Measurements from ENCODE around the gene NAT10. TPM values are rescaled to one million over a fixed set of nuclear protein-coding genes. Genes with fewer than 3 reads are reported as not detected.

Gene NAT10
- total and polyA plus RNA-seq, 2 experiments from 2014 or later, result 44.1 to 58.8 TPM

DNA sequence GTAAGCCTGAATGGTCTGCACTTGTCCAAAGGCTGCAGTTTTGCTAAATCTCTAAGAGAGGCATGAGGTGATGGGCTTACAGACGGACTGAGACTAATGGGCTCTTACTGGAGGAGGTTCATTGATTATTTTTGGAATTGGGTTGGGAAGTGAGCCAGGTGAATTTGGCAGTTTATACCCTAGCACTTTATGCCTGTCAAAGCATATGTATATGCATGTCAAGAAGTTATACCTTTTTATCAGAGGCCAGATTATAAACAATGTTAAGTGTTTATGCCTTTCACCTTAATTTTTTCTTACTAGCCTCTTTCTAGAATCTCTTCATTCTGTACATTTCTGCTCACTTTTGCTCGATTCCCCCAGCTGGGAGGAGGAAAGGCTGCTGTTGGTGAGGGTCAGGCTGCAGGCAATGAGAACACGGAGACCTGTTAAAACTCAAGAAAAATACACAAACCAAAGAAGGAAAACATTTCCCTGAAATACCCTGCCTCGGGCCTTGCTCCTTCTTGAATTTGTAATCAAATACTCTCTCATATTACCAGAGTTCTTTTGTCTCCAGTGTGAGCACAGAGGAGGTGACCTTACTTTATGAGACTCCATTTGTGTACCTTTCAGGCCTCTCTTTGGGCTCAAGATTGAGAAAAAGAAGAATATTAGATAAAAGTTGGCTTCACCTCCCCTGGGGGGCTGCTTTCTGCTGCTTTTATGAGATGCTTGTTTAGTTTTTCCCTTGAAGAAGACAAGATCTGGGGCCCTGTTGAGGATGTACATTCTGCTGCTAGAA, 19.6 kb downstream of the NAT10 start:
- H3F3A ChIP-seq (replicated peaks; ENCODE audit: low read depth), result no peaks in the 10 kb centered on the region
- no peak overlapping the region for H2AFZ ChIP-seq
- no peak overlapping the region for H3K4me2 ChIP-seq
- H3K4me1 ChIP-seq (ENCODE audit: insufficient read depth), result no peaks in the 10 kb centered on the region
- H3K36me3 Mint-ChIP-seq (ENCODE audit: low read depth), result peaks cover 91% of the 10 kb centered on the region
- peaks cover 11% of the 10 kb centered on the region; the same call in 1 of the 2 replicates for H4K20me1 ChIP-seq (replicated peaks; ENCODE audit: insufficient read depth)
- H3K4me3 ChIP-seq, result no peak overlapping the region
- H3K79me2 ChIP-seq (replicated peaks; ENCODE audit: insufficient read depth), result no peaks in the 10 kb centered on the region
- peaks cover 1% of the 10 kb centered on the region for H3K27me3 Mint-ChIP-seq (ENCODE audit: insufficient read depth, low read depth, poor library complexity)
- no peaks in the 10 kb centered on the region for H3K27me3 ChIP-seq (ENCODE audit: insufficient read depth)
- no peaks in the 10 kb centered on the region for H3K4me1 Mint-ChIP-seq
- H3K9me2 ChIP-seq (ENCODE audit: insufficient read depth), result no peaks in the 10 kb centered on the region
- no peak for ATAC-seq
- H3K27ac Mint-ChIP-seq, result 0 out of 2 replicates have a peak overlapping the region, but pooled peaks have one; percentile 31
- no peaks in the 10 kb centered on the region for H3K9me3 Mint-ChIP-seq
- no peak overlapping the region for H3K4me3 Mint-ChIP-seq
- no peak for DNase-seq (ENCODE audit: low spot score)
- TF ChIP-seq EZH2 (IDR thresholded peaks at IDR 0.05; ENCODE audit: low read depth, unreplicated experiment), result no peak
- TF ChIP-seq ZNF462 (CRISPR knock-in tag; IDR thresholded peaks at IDR 0.05), result no peak
- no peak for TF ChIP-seq EZH2phosphoT487 (IDR thresholded peaks at IDR 0.05; ENCODE audit: unreplicated experiment)
- no peak for TF ChIP-seq ZNF331 (CRISPR knock-in tag; IDR thresholded peaks at IDR 0.05; ENCODE audit: low read depth)
- TF ChIP-seq POLR2AphosphoS5 (IDR thresholded peaks at IDR 0.05; ENCODE audit: low read depth), result no peak
- no peak for TF ChIP-seq ETS1 (IDR thresholded peaks at IDR 0.05)
- TF ChIP-seq CREB1 (CRISPR knock-in tag; IDR thresholded peaks at IDR 0.05; ENCODE audit: low read depth), result no peak
- no peak for TF ChIP-seq NANOG (IDR thresholded peaks at IDR 0.05; ENCODE audit: borderline replicate concordance)
- TF ChIP-seq, protein P1, sequence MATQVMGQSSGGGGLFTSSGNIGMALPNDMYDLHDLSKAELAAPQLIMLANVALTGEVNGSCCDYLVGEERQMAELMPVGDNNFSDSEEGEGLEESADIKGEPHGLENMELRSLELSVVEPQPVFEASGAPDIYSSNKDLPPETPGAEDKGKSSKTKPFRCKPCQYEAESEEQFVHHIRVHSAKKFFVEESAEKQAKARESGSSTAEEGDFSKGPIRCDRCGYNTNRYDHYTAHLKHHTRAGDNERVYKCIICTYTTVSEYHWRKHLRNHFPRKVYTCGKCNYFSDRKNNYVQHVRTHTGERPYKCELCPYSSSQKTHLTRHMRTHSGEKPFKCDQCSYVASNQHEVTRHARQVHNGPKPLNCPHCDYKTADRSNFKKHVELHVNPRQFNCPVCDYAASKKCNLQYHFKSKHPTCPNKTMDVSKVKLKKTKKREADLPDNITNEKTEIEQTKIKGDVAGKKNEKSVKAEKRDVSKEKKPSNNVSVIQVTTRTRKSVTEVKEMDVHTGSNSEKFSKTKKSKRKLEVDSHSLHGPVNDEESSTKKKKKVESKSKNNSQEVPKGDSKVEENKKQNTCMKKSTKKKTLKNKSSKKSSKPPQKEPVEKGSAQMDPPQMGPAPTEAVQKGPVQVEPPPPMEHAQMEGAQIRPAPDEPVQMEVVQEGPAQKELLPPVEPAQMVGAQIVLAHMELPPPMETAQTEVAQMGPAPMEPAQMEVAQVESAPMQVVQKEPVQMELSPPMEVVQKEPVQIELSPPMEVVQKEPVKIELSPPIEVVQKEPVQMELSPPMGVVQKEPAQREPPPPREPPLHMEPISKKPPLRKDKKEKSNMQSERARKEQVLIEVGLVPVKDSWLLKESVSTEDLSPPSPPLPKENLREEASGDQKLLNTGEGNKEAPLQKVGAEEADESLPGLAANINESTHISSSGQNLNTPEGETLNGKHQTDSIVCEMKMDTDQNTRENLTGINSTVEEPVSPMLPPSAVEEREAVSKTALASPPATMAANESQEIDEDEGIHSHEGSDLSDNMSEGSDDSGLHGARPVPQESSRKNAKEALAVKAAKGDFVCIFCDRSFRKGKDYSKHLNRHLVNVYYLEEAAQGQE (IDR thresholded peaks at IDR 0.05; ENCODE audit: unreplicated experiment), result no peak
- no peak for TF ChIP-seq STAT1 (IDR thresholded peaks at IDR 0.05; ENCODE audit: unreplicated experiment)
- TF ChIP-seq ZNF114 (CRISPR knock-in tag; IDR thresholded peaks at IDR 0.05), result no peak
- no peak for TF ChIP-seq JUNB (IDR thresholded peaks at IDR 0.05; ENCODE audit: unreplicated experiment)
- TF ChIP-seq, protein P2, sequence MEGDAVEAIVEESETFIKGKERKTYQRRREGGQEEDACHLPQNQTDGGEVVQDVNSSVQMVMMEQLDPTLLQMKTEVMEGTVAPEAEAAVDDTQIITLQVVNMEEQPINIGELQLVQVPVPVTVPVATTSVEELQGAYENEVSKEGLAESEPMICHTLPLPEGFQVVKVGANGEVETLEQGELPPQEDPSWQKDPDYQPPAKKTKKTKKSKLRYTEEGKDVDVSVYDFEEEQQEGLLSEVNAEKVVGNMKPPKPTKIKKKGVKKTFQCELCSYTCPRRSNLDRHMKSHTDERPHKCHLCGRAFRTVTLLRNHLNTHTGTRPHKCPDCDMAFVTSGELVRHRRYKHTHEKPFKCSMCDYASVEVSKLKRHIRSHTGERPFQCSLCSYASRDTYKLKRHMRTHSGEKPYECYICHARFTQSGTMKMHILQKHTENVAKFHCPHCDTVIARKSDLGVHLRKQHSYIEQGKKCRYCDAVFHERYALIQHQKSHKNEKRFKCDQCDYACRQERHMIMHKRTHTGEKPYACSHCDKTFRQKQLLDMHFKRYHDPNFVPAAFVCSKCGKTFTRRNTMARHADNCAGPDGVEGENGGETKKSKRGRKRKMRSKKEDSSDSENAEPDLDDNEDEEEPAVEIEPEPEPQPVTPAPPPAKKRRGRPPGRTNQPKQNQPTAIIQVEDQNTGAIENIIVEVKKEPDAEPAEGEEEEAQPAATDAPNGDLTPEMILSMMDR (conservative IDR thresholded peaks at IDR 0.05; ENCODE audit: low read depth in 2 of 2), result no peak
- peaks cover 79% of the 10 kb centered on the region for H3K36me3 ChIP-seq (ENCODE audit: insufficient read depth)
- H3K27ac ChIP-seq (ENCODE audit: low read depth), result no peak overlapping the region
